Subcutaneous abdominal adipose tissue (tissue), 5 donors: ENCODE data around the gene ZPR1.

ENCODE experiments used
- H3K27ac ChIP-seq: one replicate; pipeline ENCODE4 v1.7.0; 2013; ENCODE audit warnings: low read depth, mild to moderate bottlenecking, inconsistent platforms, low read length, moderate library complexity
- H3K27me3 ChIP-seq, 5 donors: one replicate each; pipeline ENCODE4 v1.7.0; 2013; ENCODE audit warnings: low read length in 5 of 5, inconsistent platforms in 1 of 5; ENCODE audit not compliant: control insufficient read depth in 5 of 5, insufficient read depth in 4 of 5
- H3K36me3 ChIP-seq, 5 donors: one replicate each; pipeline ENCODE4 v1.7.0; 2013; ENCODE audit warnings: low read length in 5 of 5; ENCODE audit not compliant: control insufficient read depth in 5 of 5, insufficient read depth in 5 of 5
- H3K4me1 ChIP-seq, 5 donors: one replicate each; pipeline ENCODE4 v1.7.0; 2013; ENCODE audit warnings: low read length in 5 of 5, mild to moderate bottlenecking in 3 of 5, moderate library complexity in 1 of 5; ENCODE audit not compliant: control insufficient read depth in 5 of 5, insufficient read depth in 5 of 5
- H3K4me3 ChIP-seq, 5 donors: one replicate each; pipeline ENCODE4 v1.7.0; 2013; ENCODE audit warnings: low read length in 5 of 5, low read depth in 1 of 5
- H3K9ac ChIP-seq, 5 donors: one replicate each; pipeline ENCODE4 v1.7.0; 2013; ENCODE audit warnings: low read length in 5 of 5, mild to moderate bottlenecking in 4 of 5, moderate library complexity in 3 of 5
- H3K9me3 ChIP-seq, 5 donors: one replicate each; pipeline ENCODE4 v1.7.0; 2013; ENCODE audit warnings: low read length in 5 of 5; ENCODE audit not compliant: control insufficient read depth in 5 of 5
- donor health status: healthy.
- donor health status: healthy.
- donor health status: healthy.
- donor health status: healthy.
- donor health status: healthy.

ZPR1 gene

GRCh38 chr11:116823031-116823843 lies 35.4 kb upstream of the ZPR1 start, which contains the start of gene APOA4:
Gene APOA4 (minus strand): TSS chr11:116823304. CDS start chr11:116823191, 113 bp downstream.
- H3K4me1 ChIP-seq, result no peaks in the 10 kb centered on the region
- no peak within 1 kb of the TSS for H3K27ac ChIP-seq
- no peaks in the 10 kb centered on the region for H3K27me3 ChIP-seq
- no peaks in the 10 kb centered on the region for H3K9me3 ChIP-seq
- H3K36me3 ChIP-seq, result no peaks in the 10 kb centered on the region
- H3K9ac ChIP-seq, result no peak within 1 kb of the TSS
- no peak within 1 kb of the TSS for H3K4me3 ChIP-seq

- H3K4me3 ChIP-seq, result no peak overlapping the region
- no peaks in the 10 kb centered on the region for H3K9me3 ChIP-seq
- no peaks in the 10 kb centered on the region for H3K36me3 ChIP-seq
- no peaks in the 10 kb centered on the region for H3K27me3 ChIP-seq
- no peaks in the 10 kb centered on the region for H3K4me1 ChIP-seq
- H3K27ac ChIP-seq, result no peak overlapping the region
- H3K9ac ChIP-seq, result no peak overlapping the region
Measured at GRCh38 chr11:116822575-116822974, 34.8 kb upstream of the ZPR1 start.

GRCh38 chr11:116821050-116821918 lies 33.5 kb upstream of the ZPR1 start:
- no peaks in the 10 kb centered on the region for H3K4me1 ChIP-seq
- no peaks in the 10 kb centered on the region for H3K9me3 ChIP-seq
- no peak overlapping the region for H3K4me3 ChIP-seq
- no peak overlapping the region for H3K27ac ChIP-seq
- no peak overlapping the region for H3K9ac ChIP-seq
- H3K36me3 ChIP-seq, result no peaks in the 10 kb centered on the region
- H3K27me3 ChIP-seq, result no peaks in the 10 kb centered on the region

GRCh38 chr11:116819049-116819448 lies 31.2 kb upstream of the ZPR1 start:
- Histone ChIP-seq H3K4me3 (no peak overlapping the region), H3K36me3 (no peaks in the 10 kb centered on the region), H3K4me1 (no peaks in the 10 kb centered on the region), H3K27ac (no peak overlapping the region), H3K27me3 (no peaks in the 10 kb centered on the region), H3K9me3 (no peaks in the 10 kb centered on the region), H3K9ac (no peak overlapping the region)

GRCh38 chr11:116814502-116814901 lies 26.7 kb upstream of the ZPR1 start:
- Histone ChIP-seq H3K36me3 (no peaks in the 10 kb centered on the region), H3K9ac (no peak overlapping the region), H3K9me3 (peaks cover 0 to 4% (median 0%) of the 10 kb centered on the region in 5 donors), H3K27ac (no peak overlapping the region), H3K4me1 (no peaks in the 10 kb centered on the region), H3K27me3 (no peaks in the 10 kb centered on the region), H3K4me3 (no peak overlapping the region)

GRCh38 chr11:116813781-116814471 lies 26.1 kb upstream of the ZPR1 start:
- Histone ChIP-seq H3K9me3 (peaks cover 0 to 4% (median 0%) of the 10 kb centered on the region in 5 donors), H3K27ac (no peak overlapping the region), H3K36me3 (no peaks in the 10 kb centered on the region), H3K4me1 (no peaks in the 10 kb centered on the region), H3K27me3 (no peaks in the 10 kb centered on the region), H3K9ac (no peak overlapping the region), H3K4me3 (no peak overlapping the region)

GRCh38 chr11:116813170-116813569 lies 25.3 kb upstream of the ZPR1 start:
- no peaks in the 10 kb centered on the region for H3K4me1 ChIP-seq
- no peak overlapping the region for H3K4me3 ChIP-seq
- H3K27ac ChIP-seq, result no peak overlapping the region
- no peaks in the 10 kb centered on the region for H3K36me3 ChIP-seq
- H3K27me3 ChIP-seq, result no peaks in the 10 kb centered on the region
- no peak overlapping the region for H3K9ac ChIP-seq
- peaks cover 0 to 4% (median 0%) of the 10 kb centered on the region in 5 donors for H3K9me3 ChIP-seq

GRCh38 chr11:116812109-116812508 lies 24.3 kb upstream of the ZPR1 start:
- no peaks in the 10 kb centered on the region for H3K4me1 ChIP-seq
- H3K9me3 ChIP-seq, result peaks cover 0 to 4% (median 0%) of the 10 kb centered on the region in 5 donors

GRCh38 chr11:116811194-116811593 lies 23.4 kb upstream of the ZPR1 start:
- no peaks in the 10 kb centered on the region for H3K4me1 ChIP-seq

More at GRCh38 chr11:116812109-116812508, 24.3 kb upstream of the ZPR1 start:
- H3K36me3 ChIP-seq, result no peaks in the 10 kb centered on the region
- no peak overlapping the region for H3K27ac ChIP-seq
- no peaks in the 10 kb centered on the region for H3K27me3 ChIP-seq
- H3K4me3 ChIP-seq, result no peak overlapping the region
- no peak overlapping the region for H3K9ac ChIP-seq

More at GRCh38 chr11:116811194-116811593, 23.4 kb upstream of the ZPR1 start:
- H3K27ac ChIP-seq, result no peak overlapping the region
- H3K9ac ChIP-seq, result no peak overlapping the region
- no peaks in the 10 kb centered on the region for H3K27me3 ChIP-seq
- no peaks in the 10 kb centered on the region for H3K36me3 ChIP-seq
- no peak overlapping the region for H3K4me3 ChIP-seq
- peaks cover 0 to 4% (median 0%) of the 10 kb centered on the region in 5 donors for H3K9me3 ChIP-seq
